Fibroblast of upper back skin (primary cell): ENCODE data around the gene BMS1.
"Not testable (repeated sequence)": the region's sequence is repeated elsewhere in the genome, so short reads cannot be mapped to it uniquely, and the experiment has no call there.

Experiments
- DNase-seq: peaks from one replicate; pipeline ENCODE4 v3.0.0-alpha.2; 2013

Gene BMS1

DNA sequence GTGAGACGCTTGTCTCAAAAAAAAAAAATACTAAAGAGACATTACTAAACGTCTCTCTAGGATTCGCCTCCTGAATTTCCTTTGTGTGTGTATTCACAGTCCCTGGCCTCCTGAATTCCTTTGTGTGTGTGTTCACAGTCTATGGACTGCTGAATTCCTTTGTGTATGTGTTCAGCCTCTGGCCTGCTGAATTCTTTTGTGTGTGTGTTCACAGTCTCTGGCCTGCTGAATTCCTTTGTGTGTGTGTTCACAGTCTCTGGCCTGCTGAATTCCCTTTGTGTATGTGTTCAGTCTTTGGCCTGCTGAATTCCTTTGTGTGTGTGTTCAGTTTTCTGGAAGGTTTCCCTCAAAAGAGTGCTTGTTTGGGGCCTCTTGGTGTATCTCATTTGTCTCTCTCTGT is 8.2 kb downstream of the BMS1 start:
- DNase-seq, result no peak

GRCh38 chr10:42795701-42796100 is 13.1 kb downstream of the BMS1 start:
- no peak for DNase-seq

GRCh38 chr10:42801135-42801534 is 18.5 kb downstream of the BMS1 start:
- DNase-seq, result no peak

DNA sequence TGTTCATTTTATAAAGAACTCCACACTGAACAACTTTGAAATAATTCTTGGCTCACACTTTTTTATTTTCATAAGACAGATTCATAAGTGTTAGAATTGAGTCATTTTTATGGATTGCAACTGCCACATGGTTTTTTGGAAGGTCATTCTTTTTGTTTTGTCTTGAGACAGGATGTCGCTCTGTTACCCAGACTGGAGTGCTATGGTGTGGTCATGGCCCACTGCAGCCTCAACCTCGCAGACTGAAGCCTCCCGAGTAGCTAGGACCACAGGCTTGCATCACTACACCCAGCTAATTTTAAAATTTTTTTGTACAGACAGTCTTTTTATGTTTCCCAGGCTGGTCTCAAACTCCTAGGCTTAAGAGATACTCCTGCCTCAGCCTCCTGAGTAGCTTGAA is 20.3 kb downstream of the BMS1 start:
- no peak for DNase-seq

DNA sequence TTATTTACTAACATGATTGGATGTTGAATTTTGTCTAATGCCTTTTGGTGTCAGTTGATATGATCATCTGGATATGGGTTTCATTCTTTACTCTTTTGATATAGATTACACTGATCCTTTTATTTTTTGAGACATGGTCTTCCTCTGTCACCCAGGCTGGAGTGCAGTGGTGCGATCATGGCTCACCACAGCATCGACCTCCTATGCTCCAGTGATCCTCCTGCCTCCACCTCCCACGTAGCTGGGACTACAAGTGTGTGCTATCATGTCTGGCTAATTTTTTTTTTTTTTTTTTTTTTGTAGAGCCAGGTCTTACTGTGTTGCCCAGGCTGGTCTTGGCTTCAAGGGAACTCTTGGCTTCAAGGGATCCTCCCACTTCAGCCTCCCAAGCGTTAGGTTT is 27.1 kb downstream of the BMS1 start:
- no peak for DNase-seq

- no peak for DNase-seq
Observed at GRCh38 chr10:42812028-42812427, 29.4 kb downstream of the BMS1 start.

- DNase-seq, result not testable (repeated sequence)
Observed at GRCh38 chr10:42813989-42814687, 31.5 kb downstream of the BMS1 start.

GRCh38 chr10:42816334-42816733 is 33.7 kb downstream of the BMS1 start:
- DNase-seq, result not testable (repeated sequence)

DNA sequence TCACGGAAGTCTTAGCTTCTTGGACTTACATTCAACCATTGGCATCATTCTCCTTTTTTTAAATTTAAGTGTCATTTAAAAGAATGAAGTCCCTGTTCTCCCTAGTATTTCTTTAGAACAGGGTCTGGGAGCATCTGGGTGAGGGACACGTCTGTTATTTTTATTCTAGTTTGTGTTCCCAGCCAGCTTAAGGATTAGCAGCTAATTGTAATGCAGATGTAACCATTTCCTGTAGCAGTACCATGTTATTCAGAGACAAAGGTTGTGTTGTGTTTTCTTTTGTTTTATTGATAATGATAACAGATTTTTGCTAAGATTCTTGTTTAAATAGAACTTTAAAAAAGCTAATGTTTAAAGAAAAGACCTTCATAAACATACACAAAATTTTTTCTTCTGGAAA is 34.3 kb downstream of the BMS1 start:
- no peak for DNase-seq

DNA sequence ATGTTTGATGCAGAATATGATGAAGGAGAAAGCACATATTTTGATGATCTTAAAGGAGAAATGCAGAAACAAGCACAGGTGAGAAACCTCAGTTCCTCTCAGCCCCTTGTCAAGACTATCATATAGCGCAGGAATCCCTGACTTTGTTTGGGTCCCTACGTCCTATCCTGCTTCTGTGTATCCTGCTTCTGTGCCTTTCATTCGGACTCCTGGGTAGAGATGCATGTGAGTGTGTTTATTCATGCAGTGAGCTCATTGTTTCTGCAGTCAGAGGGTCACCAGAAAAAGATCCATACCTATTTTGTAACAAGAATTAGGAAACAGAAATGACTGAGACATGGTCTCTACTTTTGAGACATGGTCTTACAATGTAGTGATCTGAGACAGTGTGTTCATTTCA is 34.8 kb downstream of the BMS1 start:
- DNase-seq, result not testable (repeated sequence)

- not testable (repeated sequence) for DNase-seq
Observed at GRCh38 chr10:42826759-42827158, 44.2 kb downstream of the BMS1 start.

DNA sequence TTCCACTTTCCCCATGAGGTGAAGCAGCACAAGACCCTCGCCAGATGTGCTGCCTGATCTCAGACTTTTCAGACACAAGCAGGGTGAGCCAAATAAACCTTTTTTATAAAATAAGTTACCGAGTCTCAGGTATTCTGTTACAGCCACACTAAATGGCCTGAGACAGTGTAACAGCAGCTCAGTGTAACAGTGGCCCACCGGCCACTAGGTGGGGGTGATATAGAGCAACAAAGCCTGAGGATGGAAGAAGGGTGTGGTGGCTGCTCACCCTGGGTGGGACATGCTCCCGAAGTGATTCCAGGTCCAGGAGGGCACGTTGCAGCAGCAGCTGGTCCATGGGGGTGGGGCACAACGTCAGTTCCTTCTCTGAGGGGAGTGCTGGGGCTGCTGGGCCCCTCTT is 44.6 kb downstream of the BMS1 start:
- no peak for DNase-seq

- DNase-seq, result not testable (repeated sequence)
Observed at GRCh38 chr10:42828391-42828790, 45.8 kb downstream of the BMS1 start.

DNA sequence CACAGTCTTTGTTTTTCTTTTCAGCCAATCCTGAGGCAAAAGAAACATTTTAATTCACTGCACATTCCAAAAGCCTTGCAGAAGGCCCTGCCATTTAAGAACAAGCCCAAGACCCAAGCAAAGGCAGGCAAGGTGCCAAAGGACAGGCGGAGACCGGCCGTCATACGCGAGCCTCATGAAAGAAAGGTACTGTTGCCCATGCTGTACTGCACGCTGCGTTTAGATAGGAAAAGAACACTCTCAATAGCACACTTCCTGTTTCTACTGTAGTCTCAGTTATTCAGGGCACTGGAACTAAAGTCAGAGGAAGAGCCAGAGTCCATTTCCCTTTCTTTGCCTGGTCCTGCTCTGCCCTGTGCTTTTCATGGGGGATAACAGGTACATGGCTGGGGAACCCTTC is 47.6 kb downstream of the BMS1 start:
- DNase-seq, result no peak

DNA sequence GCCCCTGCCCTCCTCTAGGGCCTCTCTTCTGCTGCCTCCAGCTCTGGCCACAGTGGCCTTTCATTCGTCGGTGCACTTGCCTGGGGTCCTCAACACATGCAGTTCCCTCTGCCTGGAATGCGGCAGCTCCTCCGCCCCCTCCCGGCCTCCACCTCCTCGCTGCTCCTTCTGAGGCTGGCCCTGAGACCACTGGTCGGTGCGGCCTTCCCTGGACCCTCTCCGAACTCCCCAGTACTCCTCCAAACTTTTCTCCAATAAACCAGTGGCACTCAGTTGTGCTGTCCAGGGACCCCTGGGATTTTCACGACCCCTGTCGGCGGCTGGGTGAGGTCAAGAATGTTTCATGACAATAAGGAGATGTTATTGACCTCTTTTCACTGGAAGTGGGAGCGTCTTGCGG is 53.5 kb downstream of the BMS1 start:
- no peak for DNase-seq

DNA sequence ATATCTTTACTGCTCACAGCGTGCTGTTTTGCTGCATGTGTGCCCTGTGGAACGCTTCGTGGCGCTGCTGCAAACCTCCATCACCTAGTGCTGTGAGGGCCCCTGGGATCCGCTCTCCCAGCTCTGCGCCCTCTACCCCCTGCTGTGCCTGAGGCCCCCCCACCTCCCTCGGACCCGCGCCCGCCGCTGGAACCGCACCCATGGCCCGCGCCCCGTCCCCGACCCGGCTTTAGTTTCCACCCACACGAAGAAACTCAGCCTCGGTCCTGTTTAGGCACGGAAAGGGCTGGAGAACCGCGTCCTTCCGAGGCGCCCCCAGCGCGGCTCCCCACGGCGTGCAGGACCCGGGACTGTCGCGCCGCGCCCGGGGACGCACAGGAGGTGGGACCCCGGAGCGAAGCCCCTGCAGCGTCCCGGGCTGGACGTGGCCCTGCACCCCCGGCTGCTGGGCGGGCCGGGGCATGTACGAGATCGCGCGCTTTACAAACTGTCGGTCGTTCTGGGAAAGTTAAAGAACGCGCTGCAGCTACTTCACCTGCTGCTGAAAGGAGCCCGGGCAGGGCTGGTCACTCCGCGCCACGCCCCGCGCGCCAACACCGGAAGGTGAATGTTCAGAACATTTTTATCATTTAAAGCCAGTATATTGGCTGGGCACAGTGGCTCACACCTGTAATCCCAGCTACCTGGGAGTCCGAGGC is 54.3 kb downstream of the BMS1 start:
- DNase-seq, result peak; percentile 6

- DNase-seq, result not testable (repeated sequence)
Observed at GRCh38 chr10:42844810-42845209, 62.2 kb downstream of the BMS1 start.

DNA sequence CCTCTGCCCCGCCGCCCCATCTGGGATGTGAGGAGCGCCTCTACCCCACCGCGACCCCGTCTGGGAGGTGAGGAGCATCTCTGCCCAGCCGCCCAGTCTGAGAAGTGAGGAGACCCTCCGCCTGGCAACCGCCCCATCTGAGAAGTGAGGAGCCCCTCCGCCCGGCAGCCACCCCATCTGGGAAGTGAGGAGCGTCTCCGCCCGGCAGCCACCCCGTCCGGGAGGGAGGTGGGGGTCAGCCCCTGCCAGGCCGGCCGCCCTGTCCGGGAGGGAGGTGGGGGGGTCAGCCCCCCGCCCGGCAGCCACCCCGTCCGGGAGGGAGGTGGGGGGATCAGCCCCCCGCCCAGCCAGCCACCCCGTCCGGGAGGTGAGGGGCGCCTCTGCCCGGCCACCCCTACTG is 64.7 kb downstream of the BMS1 start:
- not testable (repeated sequence) for DNase-seq

- no peak for DNase-seq
Observed at GRCh38 chr10:42850931-42851330, 68.3 kb downstream of the BMS1 start.

DNA sequence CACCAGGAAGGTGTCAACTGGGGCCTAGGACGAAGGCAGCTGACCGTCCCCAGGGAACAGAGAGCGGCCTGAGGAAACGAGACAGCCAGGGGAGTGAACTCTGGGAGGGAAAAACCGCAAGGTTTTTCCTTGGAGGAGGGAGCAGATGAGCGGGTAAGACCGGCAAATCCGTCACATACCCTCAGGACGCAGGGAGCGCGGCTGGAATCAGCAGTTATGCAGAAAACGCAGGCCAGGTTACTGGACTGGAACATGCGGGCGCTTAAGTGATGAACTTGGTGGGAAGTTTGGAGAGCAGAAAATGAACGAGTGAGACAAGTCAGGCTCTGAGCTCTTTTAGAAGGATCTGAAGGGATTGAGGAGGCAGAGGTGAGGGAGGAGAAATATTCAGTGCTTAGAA is 76.7 kb downstream of the BMS1 start:
- no peak for DNase-seq

- DNase-seq, result not testable (repeated sequence)
Observed at GRCh38 chr10:42860016-42860415, 77.4 kb downstream of the BMS1 start.

DNA sequence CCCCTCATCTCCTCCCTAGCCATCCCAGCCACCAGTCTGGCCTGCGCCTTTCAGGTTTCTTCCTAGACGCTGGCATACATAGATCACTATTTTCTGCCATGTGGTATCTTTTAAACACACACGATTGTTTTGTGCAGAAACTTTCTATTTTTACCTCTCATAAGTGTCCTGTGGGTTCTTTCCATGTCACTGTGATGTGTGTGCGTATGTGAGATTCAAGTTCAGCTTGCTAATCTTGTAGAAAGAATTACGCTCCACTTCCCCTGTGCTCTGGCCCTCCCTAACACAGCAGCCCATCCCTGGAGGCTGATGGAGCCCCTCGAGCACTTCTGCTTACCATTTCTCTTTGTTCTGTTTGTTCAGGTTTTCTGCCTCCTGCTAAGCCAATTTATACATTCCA is 80.2 kb downstream of the BMS1 start:
- DNase-seq, result not testable (repeated sequence)

GRCh38 chr10:42864575-42864974 is 82.0 kb downstream of the BMS1 start:
- DNase-seq, result peak; percentile 1

DNA sequence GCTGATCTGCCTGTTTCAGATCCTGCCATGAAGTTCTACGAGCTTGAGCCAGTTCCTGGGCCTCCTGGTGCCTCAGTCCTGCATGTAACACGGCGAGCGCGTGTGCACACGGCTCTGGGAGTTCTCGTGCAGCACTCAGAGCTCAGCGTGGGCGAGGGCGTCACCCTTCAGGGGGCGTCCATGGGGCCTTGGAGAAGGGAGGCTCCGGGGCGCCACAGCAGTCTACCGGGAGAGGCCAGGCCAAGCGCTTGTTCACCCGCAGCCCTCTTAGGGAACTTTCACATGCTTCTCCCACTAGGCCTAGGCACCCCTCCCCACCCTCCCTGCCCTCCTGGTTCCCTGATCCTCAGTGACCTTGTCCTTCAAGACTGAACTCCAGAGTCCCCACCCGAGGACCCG is 83.1 kb downstream of the BMS1 start:
- DNase-seq, result no peak
